HL-60 (cell line): ENCODE data around the gene MPP2.

Experiments used
- CTCF ChIP-seq: IDR thresholded peaks from one replicate; pipeline ENCODE4 v1.5.1; 2011; ENCODE audit warnings: low read length, control low read depth, inconsistent platforms; ENCODE audit not compliant: insufficient read depth
- GABPA ChIP-seq: IDR thresholded peaks from 2 replicates; pipeline ENCODE4 v1.6.1; 2012; ENCODE audit warnings: low read depth
- POLR2AphosphoS5 ChIP-seq: IDR thresholded peaks from 2 replicates; pipeline ENCODE4 v1.6.1; 2012; ENCODE audit warnings: low read depth
- REST ChIP-seq: IDR thresholded peaks from 2 replicates; pipeline ENCODE4 v1.6.1; 2012; ENCODE audit warnings: low read depth; ENCODE audit not compliant: insufficient replicate concordance
- SPI1 ChIP-seq: IDR thresholded peaks from 2 replicates; pipeline ENCODE4 v1.6.1; 2012; ENCODE audit warnings: low read depth, mild to moderate bottlenecking, borderline replicate concordance

GRCh38 chr17:43918026-43918389 lies 10.7 kb upstream of the MPP2 start:
- no peak for TF ChIP-seq CTCF
- TF ChIP-seq GABPA: no peak
- TF ChIP-seq POLR2AphosphoS5: no peak
- TF ChIP-seq REST: no peak
- TF ChIP-seq SPI1: no peak
